ENCODE measurements around the gene CALHM4. TPM values are rescaled to one million over a fixed set of nuclear protein-coding genes. Genes with fewer than 3 reads are reported as not detected.
A peak's percentile ranks its signal among the peaks of the same experiment; 100 is the strongest.

Gene CALHM4
- total and polyA plus RNA-seq, 2 donors (not counting 3 experiments of a cell fraction or from before 2014, with no cell fraction given) = 1.2 TPM; not detected in 1

GRCh38 chr6:116511424-116512110, 42.0 kb upstream of the CALHM4 start, which contains the start of gene CALHM5:
TSS of gene CALHM5 (plus strand) at chr6:116511639. CDS start at chr6:116511697, 58 bp downstream.
- no peaks in the 10 kb centered on the region for H3K9me3 ChIP-seq (replicated peaks; ENCODE audit: control insufficient read depth, insufficient read depth, low read length)
- H4K20me1 ChIP-seq (replicated peaks; ENCODE audit: control insufficient read depth, extremely low read depth, insufficient read depth, low read length) = no peaks in the 10 kb centered on the region
- H3K4me3 ChIP-seq (replicated peaks in 1 of 3; ENCODE audit: insufficient read depth in 1 of 3, low read depth in 1 of 3, low read length in 3 of 3) = peak within 1 kb of the TSS; percentile 26 to 82 (median 35)
- peak within 1 kb of the TSS; percentile 89 for H3K4me2 ChIP-seq (ENCODE audit: insufficient read depth, low read length)
- peaks cover 19% of the 10 kb centered on the region for H3K4me1 ChIP-seq (ENCODE audit: control insufficient read depth, extremely low read depth, insufficient read depth, low read length)
- TF ChIP-seq POLR2A (IDR thresholded peaks at IDR 0.05; ENCODE audit: low read depth, low read length) (peak; percentile 67), CTCF (IDR thresholded peaks at IDR 0.05; ENCODE audit: extremely low read depth in 1 of 2, insufficient read depth in 1 of 2, low read depth in 1 of 2, low read length in 2 of 2) (peak; percentile 55 to 67), EZH2 (IDR thresholded peaks at IDR 0.05; ENCODE audit: borderline replicate concordance, low read depth, low read length, severe bottlenecking) (no peak), GATA2 (IDR thresholded peaks at IDR 0.05; ENCODE audit: insufficient read depth, insufficient read length, low read depth, low read length) (peak; percentile 46), MAX (IDR thresholded peaks at IDR 0.05; ENCODE audit: insufficient read depth, insufficient read length) (no peak), JUN (IDR thresholded peaks at IDR 0.05; ENCODE audit: borderline replicate concordance, insufficient read depth, insufficient read length, low read depth) (peak; percentile 79), FOS (IDR thresholded peaks at IDR 0.05; ENCODE audit: borderline replicate concordance, insufficient read depth, low read length) (no peak), POLR2AphosphoS5 (IDR thresholded peaks at IDR 0.05; ENCODE audit: insufficient read depth, low read depth, low read length) (no peak), MYC (IDR thresholded peaks at IDR 0.05; ENCODE audit: low read depth, low read length) (no peak)
- peak within 1 kb of the TSS; percentile 82 for H2AFZ ChIP-seq (ENCODE audit: low read depth, low read length)
- intact Hi-C loops (cut with micrococcal nuclease) = loop anchor here (1.0 to 5.0 kb wide), 7 partner anchors 17 to 294 kb away; partner anchors contain the start of genes DSE and RWDD1
- dilution Hi-C loops (cut with MboI; ENCODE audit: extremely low pct_ligation_motif_present, low sequenced_read_pairs) = no loop called here
- peak within 1 kb of the TSS; percentile 95 for H3K27ac ChIP-seq (ENCODE audit: insufficient read depth, low read depth, low read length)
- ChIA-PET CTCF (interaction anchor here (0.6 to 6.2 kb wide), 64 partner anchors 10 to 335 kb away, joined by 3 to 72 read pairs (median 5); partner anchors contain the start of genes CALHM6, DSE, RSPH4A and RWDD1), POLR2A (interaction anchor here (0.7 to 1.2 kb wide), 3 partner anchors 60 to 232 kb away, joined by 3 to 4 read pairs (median 4); partner anchors contain the start of genes DSE, RWDD1 and TSPYL1)
- H3K9me1 ChIP-seq (replicated peaks; ENCODE audit: control insufficient read depth, extremely low read depth, insufficient read depth, low read length) = no peaks in the 10 kb centered on the region
- DNase-seq (ENCODE audit: low read depth, low spot score) (peak; percentile 91), FAIRE-seq (peak; percentile 84)
- peaks cover 8% of the 10 kb centered on the region for H3K79me2 ChIP-seq (ENCODE audit: control insufficient read depth, insufficient read depth, low read length)
- BruUV-seq (replicated peaks) = TSS peak; percentile 73
- peaks cover 7 to 8% of the 10 kb centered on the region in 2 experiments for H3K36me3 ChIP-seq (ENCODE audit: control insufficient read depth in 2 of 2, extremely low read depth in 1 of 2, insufficient read depth in 2 of 2, low read length in 2 of 2)
- no peaks in the 10 kb centered on the region for H3K27me3 ChIP-seq (ENCODE audit: control insufficient read depth in 2 of 2, insufficient read depth in 2 of 2, low read length in 2 of 2)
- peak within 1 kb of the TSS; percentile 95 for H3K9ac ChIP-seq (replicated peaks; ENCODE audit: extremely low read depth, insufficient read depth, low read length)

Measured in endothelial cell of umbilical vein (primary cell).